ENCODE measurements around the gene PRR30. TPM values are rescaled to one million over a fixed set of nuclear protein-coding genes. Genes with fewer than 3 reads are reported as not detected.

The PRR30 gene
- total RNA-seq, 1 experiment from 2014 or later: not detected

DNA sequence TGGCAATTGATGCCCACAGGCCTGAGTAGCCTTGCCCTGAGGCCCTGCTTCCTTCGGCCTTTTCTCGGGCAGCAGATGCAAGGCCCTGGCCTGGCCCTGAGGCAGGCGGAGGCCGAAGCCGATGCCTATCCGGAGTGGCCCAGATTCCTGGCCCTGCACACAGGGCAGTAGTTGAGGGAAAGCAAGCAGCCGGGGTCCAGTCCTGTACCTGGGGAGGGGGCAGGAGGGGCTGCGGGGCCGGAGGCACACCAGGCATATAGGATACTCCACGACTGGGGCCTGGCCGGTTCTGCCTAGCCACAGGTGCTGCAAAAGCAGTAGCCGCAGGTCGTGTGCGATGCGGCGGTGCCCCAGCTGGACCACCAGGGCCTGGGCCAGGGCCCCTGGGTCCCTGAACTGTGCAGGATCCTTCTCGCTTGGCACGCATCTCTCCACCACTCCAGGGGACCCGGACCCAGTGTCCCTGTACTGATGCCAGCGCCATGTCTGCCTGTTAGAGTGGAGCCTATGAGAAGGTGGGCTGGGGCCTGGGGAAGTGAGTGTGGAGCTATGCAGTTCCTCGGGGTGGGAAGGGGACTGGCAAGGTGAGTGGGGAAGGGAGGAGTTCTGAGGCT is 1.8 kb downstream of the PRR30 start:
- Histone ChIP-seq H3K36me3 (peaks cover 12% of the 10 kb centered on the region), H3K4me3 (no peak overlapping the region), H3K27me3 (no peaks in the 10 kb centered on the region), H3K9me3 (no peaks in the 10 kb centered on the region)
- no peak for DNase-seq

DNA sequence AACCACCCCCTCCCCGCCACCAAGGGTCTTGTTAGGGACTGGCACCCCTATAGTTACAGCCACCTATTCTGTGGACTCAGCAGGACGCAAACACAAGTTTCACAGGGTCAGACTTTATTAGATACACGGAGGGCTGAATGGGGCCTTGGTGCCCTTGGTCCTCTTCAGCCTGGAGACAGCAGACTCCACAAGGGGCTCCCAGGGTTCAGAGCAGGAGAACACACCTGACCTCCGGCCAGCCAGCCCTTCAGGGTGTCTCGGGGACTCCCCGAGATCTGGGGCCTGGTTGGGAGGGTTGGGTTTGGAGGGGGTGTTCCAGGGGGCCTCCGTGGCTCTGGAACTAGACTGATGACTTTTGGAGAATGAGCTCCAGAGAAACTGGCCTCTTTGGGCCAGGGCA is 2.5 kb downstream of the PRR30 start:
- Histone ChIP-seq H3K36me3 (peaks cover 17% of the 10 kb centered on the region), H3K4me3 (no peak overlapping the region), H3K27me3 (no peaks in the 10 kb centered on the region), H3K9me3 (no peaks in the 10 kb centered on the region)
- no peak for DNase-seq

- Histone ChIP-seq H3K4me3 (no peak overlapping the region), H3K36me3 (peaks cover 29% of the 10 kb centered on the region), H3K27me3 (no peaks in the 10 kb centered on the region), H3K9me3 (no peaks in the 10 kb centered on the region)
- DNase-seq: no peak
Measured at GRCh38 chr2:27135478-27135955, 3.7 kb downstream of the PRR30 start.

DNA sequence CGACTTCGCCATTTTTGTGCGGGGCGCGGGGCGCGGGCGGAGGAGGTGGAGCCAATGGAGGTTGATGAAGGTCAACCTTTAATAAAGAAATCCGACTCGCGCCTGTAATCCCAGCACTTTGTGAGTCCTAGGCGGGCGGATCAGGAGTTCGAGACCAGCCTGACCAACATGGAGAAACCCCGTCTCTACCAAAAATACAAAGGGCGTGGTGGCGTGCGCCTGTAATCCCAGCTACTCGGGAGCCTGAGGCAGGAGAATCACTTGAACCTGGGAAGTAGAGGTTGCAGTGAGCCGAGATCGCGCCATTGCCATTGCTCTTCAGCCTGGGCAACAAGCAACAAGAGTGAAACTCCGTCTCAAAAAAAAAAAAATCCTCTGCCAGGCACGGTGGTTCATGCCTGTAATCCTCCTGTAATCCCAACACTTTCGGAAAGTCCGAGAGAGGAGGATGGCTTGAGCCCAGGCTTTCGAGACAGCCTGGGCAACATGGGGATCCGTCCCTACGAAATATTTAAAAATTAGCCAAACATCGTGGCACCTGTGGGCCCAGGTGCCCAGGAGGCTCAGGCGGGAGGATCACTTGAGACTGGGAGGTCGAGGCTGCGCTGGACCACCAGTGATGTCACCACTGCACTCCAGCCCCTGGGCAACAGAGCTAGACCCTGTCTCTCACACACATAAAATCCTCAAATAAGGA is 4.3 kb downstream of the PRR30 start:
- DNase-seq: no peak
- Histone ChIP-seq H3K27me3 (no peaks in the 10 kb centered on the region), H3K36me3 (peaks cover 29% of the 10 kb centered on the region), H3K9me3 (no peaks in the 10 kb centered on the region), H3K4me3 (peak overlapping the region; percentile 67)

GRCh38 chr2:27133905-27134780 is 5.1 kb downstream of the PRR30 start, which contains the start of gene PREB:
PREB (minus strand) TSS chr2:27134636; CDS start chr2:27134421, 215 bp downstream.
- Histone ChIP-seq H3K4me3 (peak within 1 kb of the TSS; percentile 67), H3K27me3 (no peaks in the 10 kb centered on the region), H3K36me3 (peaks cover 29% of the 10 kb centered on the region), H3K9me3 (no peaks in the 10 kb centered on the region)
- peak; percentile 95 for DNase-seq

GRCh38 chr2:27133195-27133875 is 5.9 kb downstream of the PRR30 start:
- no peak for DNase-seq
- Histone ChIP-seq H3K4me3 (peak overlapping the region; percentile 67), H3K9me3 (no peaks in the 10 kb centered on the region), H3K36me3 (peaks cover 29% of the 10 kb centered on the region), H3K27me3 (no peaks in the 10 kb centered on the region)

DNA sequence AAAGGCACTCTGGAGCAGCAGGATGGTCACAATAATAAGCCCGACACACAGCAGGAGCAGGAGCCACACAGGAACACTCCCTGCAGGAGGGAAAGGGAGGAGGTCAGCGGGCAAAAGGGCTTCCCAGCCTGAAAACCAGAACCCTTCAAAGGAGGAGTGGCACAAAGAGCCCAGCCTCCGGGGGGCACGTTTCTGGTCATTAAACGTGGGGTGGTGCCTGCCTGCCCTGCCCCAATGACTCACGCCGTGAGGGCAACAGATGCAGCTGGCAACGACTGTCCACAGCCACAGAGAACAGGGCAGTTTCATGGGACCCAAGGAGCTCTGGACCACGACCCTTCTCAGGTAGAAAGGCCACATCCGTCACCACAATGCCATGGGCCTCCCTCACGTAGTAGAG is 7.8 kb downstream of the PRR30 start:
- DNase-seq: no peak
- H3K36me3 ChIP-seq: peaks cover 29% of the 10 kb centered on the region
- no peaks in the 10 kb centered on the region for H3K9me3 ChIP-seq
- H3K4me3 ChIP-seq: no peak overlapping the region
- H3K27me3 ChIP-seq: no peaks in the 10 kb centered on the region

DNA sequence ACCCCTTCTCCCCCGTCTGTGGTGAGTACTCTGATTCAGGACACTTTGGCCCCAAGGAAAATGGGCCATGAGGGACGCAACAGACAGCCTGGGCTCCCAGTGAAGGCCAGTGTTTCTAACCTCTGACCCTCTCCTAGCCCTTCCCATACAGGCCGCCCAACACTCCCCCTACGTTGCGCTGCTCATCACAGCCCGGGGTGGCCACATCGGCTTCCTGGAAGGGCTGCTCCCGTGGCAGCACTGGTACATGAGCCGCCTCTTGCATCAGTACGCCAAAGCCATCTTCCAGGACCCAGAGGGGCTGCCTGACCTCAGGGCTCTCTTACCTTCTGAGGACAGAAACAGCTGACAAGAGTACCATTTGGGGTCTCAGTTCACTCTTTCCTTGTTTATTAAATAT is 8.8 kb downstream of the PRR30 start:
- Histone ChIP-seq H3K4me3 (no peak overlapping the region), H3K36me3 (peaks cover 29% of the 10 kb centered on the region), H3K9me3 (no peaks in the 10 kb centered on the region), H3K27me3 (no peaks in the 10 kb centered on the region)
- DNase-seq: no peak

GRCh38 chr2:27128668-27129571 is 10.3 kb downstream of the PRR30 start:
- Histone ChIP-seq H3K9me3 (no peaks in the 10 kb centered on the region), H3K27me3 (no peaks in the 10 kb centered on the region), H3K4me3 (no peak overlapping the region), H3K36me3 (peaks cover 29% of the 10 kb centered on the region)
- DNase-seq: no peak

GRCh38 chr2:27127883-27128667 is 11.1 kb downstream of the PRR30 start:
- DNase-seq: no peak
- peaks cover 24% of the 10 kb centered on the region for H3K36me3 ChIP-seq
- H3K4me3 ChIP-seq: no peak overlapping the region
- no peaks in the 10 kb centered on the region for H3K9me3 ChIP-seq
- no peaks in the 10 kb centered on the region for H3K27me3 ChIP-seq

GRCh38 chr2:27126252-27126710 is 12.9 kb downstream of the PRR30 start:
- Histone ChIP-seq H3K27me3 (no peaks in the 10 kb centered on the region), H3K36me3 (peaks cover 8% of the 10 kb centered on the region), H3K4me3 (no peak overlapping the region), H3K9me3 (no peaks in the 10 kb centered on the region)
- no peak for DNase-seq

- no peaks in the 10 kb centered on the region for H3K27me3 ChIP-seq
- H3K9me3 ChIP-seq: no peaks in the 10 kb centered on the region
- no peak overlapping the region for H3K4me3 ChIP-seq
- no peak for DNase-seq
- no peaks in the 10 kb centered on the region for H3K36me3 ChIP-seq
Measured at GRCh38 chr2:27125104-27125503, 14.1 kb downstream of the PRR30 start.

DNA sequence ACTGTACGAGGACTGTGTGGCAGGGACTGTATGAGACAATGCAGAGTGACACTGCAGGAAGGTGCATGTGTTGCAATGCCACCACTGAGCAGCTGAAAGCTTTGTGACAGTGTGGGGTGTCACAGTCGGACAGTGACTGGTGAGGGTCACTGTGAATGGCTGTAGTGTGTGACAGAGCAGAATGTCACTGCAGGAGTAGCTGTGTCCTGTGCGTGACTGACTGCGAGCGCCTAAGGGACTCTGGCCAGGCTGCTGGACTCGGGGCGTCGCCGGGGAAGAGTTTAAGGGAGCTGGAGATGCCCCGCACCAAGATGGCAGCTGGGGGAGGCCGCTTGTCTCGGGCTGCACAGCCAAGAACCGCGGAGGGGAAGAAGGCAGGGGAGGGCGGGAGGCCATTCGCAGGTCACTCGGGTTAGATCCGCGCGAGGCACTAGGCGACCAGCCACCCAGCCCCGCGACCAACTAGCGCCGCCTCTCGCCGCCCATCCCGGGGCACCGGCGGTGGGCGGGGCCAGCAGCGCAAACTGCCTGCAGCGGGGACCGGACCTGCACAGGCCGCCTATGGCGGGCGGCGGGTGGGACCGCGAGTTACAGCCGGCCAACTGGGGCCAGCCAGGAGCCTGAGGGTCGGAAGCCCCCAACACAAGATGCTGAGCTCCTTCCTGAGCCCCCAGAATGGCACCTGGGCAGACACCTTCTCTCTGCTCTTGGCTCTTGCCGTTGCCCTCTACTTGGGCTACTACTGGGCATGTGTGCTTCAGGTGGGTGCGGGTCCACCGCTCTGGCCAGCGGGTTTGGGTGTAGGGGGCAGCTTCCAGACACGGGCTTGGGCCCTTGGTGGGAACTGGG is 15.7 kb downstream of the PRR30 start, which contains the start of gene ABHD1:
Gene ABHD1, plus strand, starts transcription at position 514 of the 849 bp plus-strand sequence. Its CDS starts 134 bp downstream, at position 648.
- no peak for DNase-seq
- Histone ChIP-seq H3K27me3 (no peaks in the 10 kb centered on the region), H3K9me3 (no peaks in the 10 kb centered on the region), H3K36me3 (no peaks in the 10 kb centered on the region), H3K4me3 (0 out of 2 replicates have a peak within 1 kb of the TSS, but pooled peaks have one; percentile 17)

DNA sequence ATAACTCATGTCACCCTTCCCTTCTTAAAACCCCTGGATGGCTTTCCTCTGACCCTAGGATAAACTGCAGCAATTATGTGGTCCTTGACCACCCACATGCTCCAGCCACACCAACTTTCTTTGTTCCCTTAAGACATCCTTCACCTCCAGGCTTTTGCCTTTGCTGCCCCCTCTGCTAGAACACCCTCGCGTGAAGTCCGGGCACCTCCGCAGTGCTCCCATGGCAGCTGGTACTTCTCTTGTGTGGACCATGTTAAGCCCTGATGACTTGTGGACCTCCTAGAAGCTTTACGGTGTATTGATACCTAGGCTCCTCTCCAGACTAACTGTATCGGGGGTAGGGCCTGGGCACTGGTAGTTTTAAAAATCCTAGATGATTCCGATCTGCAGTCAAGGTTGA is 16.4 kb downstream of the PRR30 start:
- no peaks in the 10 kb centered on the region for H3K27me3 ChIP-seq

More for the DNA sequence above, 16.4 kb downstream of the PRR30 start:
- Histone ChIP-seq H3K9me3 (no peaks in the 10 kb centered on the region), H3K36me3 (no peaks in the 10 kb centered on the region), H3K4me3 (no peak overlapping the region)
- no peak for DNase-seq
